Small intestine (tissue), 7 donors: ENCODE data around the gene ERG. TPM values are rescaled to one million over a fixed set of nuclear protein-coding genes. Genes with fewer than 3 reads are reported as not detected.

ENCODE experiments used
- DNase-seq, 2 donors: peaks; one replicate each; pipeline versions ENCODE4 v3.0.0 to v3.0.0-alpha.2; 2013
- FAIRE-seq: peaks from 2 replicates; lab custom pipeline; 2012; peaks lifted over from hg19 to GRCh38; lab: Jason Lieb, UNC
- H3K27ac ChIP-seq, 3 donors: one replicate each; pipeline ENCODE4 v1.5.1; 2013; ENCODE audit warnings: low read length in 2 of 3, mild to moderate bottlenecking in 2 of 3, control low read depth in 1 of 3, inconsistent platforms in 1 of 3, low read depth in 1 of 3, moderate library complexity in 1 of 3
- H3K27me3 ChIP-seq, 3 donors: one replicate each; pipeline ENCODE4 v1.6.1; 2013; ENCODE audit warnings: low read length in 3 of 3, inconsistent platforms in 1 of 3; ENCODE audit not compliant: control insufficient read depth in 3 of 3, insufficient read depth in 3 of 3
- H3K36me3 ChIP-seq, 3 donors: one replicate each; pipeline ENCODE4 v1.6.1; 2013; ENCODE audit warnings: low read length in 3 of 3, inconsistent platforms in 1 of 3, low read depth in 1 of 3, mild to moderate bottlenecking in 1 of 3, moderate library complexity in 1 of 3; ENCODE audit not compliant: control insufficient read depth in 3 of 3, insufficient read depth in 2 of 3
- H3K4me1 ChIP-seq, 3 donors: one replicate each; pipeline ENCODE4 v1.6.1; 2013; ENCODE audit warnings: low read length in 2 of 3, inconsistent platforms in 1 of 3, low read depth in 1 of 3, mild to moderate bottlenecking in 1 of 3, moderate library complexity in 1 of 3; ENCODE audit not compliant: control insufficient read depth in 3 of 3, insufficient read depth in 2 of 3
- H3K4me3 ChIP-seq, 3 donors: one replicate each; pipeline ENCODE4 v1.5.1; 2013; ENCODE audit warnings: low read length in 3 of 3, control low read depth in 1 of 3, inconsistent platforms in 1 of 3, low read depth in 1 of 3, mild to moderate bottlenecking in 1 of 3, moderate library complexity in 1 of 3
- H3K9me3 ChIP-seq, 2 donors: one replicate each; pipeline ENCODE4 v1.6.1; 2013; ENCODE audit warnings: low read depth in 1 of 2, low read length in 1 of 2; ENCODE audit not compliant: control insufficient read depth in 2 of 2, insufficient read depth in 1 of 2
- WGBS, 3 donors: extraction: QIAGEN DNeasy Blood & Tissue Kit; methylation state at CpG; one replicate each; pipeline ENCODE4 v1.1.7; 2013; 5-methylcytosine and 5-hydroxymethylcytosine counted together
- polyA plus RNA-seq, 4 donors: library from polyadenylated mRNA; stranded (reverse) in 3 of 4; unstranded in 1 of 4; fragments of 200-250 nt in 3 of 4; fragments of 120-200 nt in 1 of 4; gene quantifications; one replicate each; pipeline versions ENCODE4 v1.2.1 to v1.2.3, GENCODE V29; 2013
- donor health status: healthy with polysubstance abuse.
- donor health status: control.
- donor health status: control.
- donor health status: Bipolar disorder and iron deficiency.
- donor health status: healthy.

ERG gene
- polyA plus RNA-seq, 4 donors, result 0.22 to 10.8 (median 3.4) TPM

GRCh38 chr21:38401191-38401926 lies 96.9 kb downstream of the ERG start:
- H3K27ac ChIP-seq, result no peak overlapping the region
- no peaks in the 10 kb centered on the region for H3K4me1 ChIP-seq
- DNase-seq (no peak), FAIRE-seq (no peak)
- no peaks in the 10 kb centered on the region for H3K27me3 ChIP-seq
- no peak overlapping the region for H3K4me3 ChIP-seq
- no peaks in the 10 kb centered on the region for H3K36me3 ChIP-seq
- H3K9me3 ChIP-seq, result no peaks in the 10 kb centered on the region
- 70 to 75% (median 75%) methylated on average over 12 of the region's 12 CpGs for WGBS, 3 donors

- FAIRE-seq (no peak), DNase-seq (no peak)
- Histone ChIP-seq H3K27me3 (no peaks in the 10 kb centered on the region), H3K27ac (no peak overlapping the region), H3K4me3 (no peak overlapping the region), H3K4me1 (no peaks in the 10 kb centered on the region), H3K9me3 (no peaks in the 10 kb centered on the region), H3K36me3 (no peaks in the 10 kb centered on the region)
- 59 to 72% (median 65%) methylated on average over 13 of the region's 13 CpGs for WGBS, 3 donors
Measured at GRCh38 chr21:38400195-38400919, 97.9 kb downstream of the ERG start.

GRCh38 chr21:38399103-38399502 lies 99.2 kb downstream of the ERG start:
- Histone ChIP-seq H3K4me3 (no peak overlapping the region), H3K4me1 (no peaks in the 10 kb centered on the region), H3K27me3 (no peaks in the 10 kb centered on the region), H3K27ac (no peak overlapping the region), H3K36me3 (no peaks in the 10 kb centered on the region), H3K9me3 (no peaks in the 10 kb centered on the region)
- 65 to 79% (median 74%) methylated on average over 3 of the region's 3 CpGs for WGBS, 3 donors
- DNase-seq (no peak), FAIRE-seq (no peak)

- 94 to 100% (median 97%) methylated on average over 1 of the region's 1 CpG for WGBS, 3 donors
- Histone ChIP-seq H3K27me3 (no peaks in the 10 kb centered on the region), H3K9me3 (no peaks in the 10 kb centered on the region), H3K4me1 (no peaks in the 10 kb centered on the region), H3K36me3 (no peaks in the 10 kb centered on the region), H3K4me3 (no peak overlapping the region), H3K27ac (no peak overlapping the region)
- DNase-seq (no peak), FAIRE-seq (no peak)
Measured at GRCh38 chr21:38396325-38396724, 102.0 kb downstream of the ERG start.

- FAIRE-seq (no peak), DNase-seq (no peak)
- Histone ChIP-seq H3K36me3 (no peaks in the 10 kb centered on the region), H3K4me1 (no peaks in the 10 kb centered on the region), H3K27ac (no peak overlapping the region), H3K4me3 (no peak overlapping the region), H3K9me3 (no peaks in the 10 kb centered on the region), H3K27me3 (no peaks in the 10 kb centered on the region)
- 72 to 81% (median 74%) methylated on average over 6 of the region's 6 CpGs for WGBS, 3 donors
Measured at GRCh38 chr21:38395581-38395980, 102.7 kb downstream of the ERG start.

GRCh38 chr21:38392661-38393060 lies 105.6 kb downstream of the ERG start:
- no peaks in the 10 kb centered on the region for H3K4me1 ChIP-seq
- H3K27me3 ChIP-seq, result no peaks in the 10 kb centered on the region
- H3K27ac ChIP-seq, result no peak overlapping the region
- FAIRE-seq (no peak), DNase-seq (no peak)
- WGBS, 3 donors, result 33 to 72% (median 36%) methylated on average over 1 of the region's 1 CpG
- no peaks in the 10 kb centered on the region for H3K9me3 ChIP-seq
- no peak overlapping the region for H3K4me3 ChIP-seq
- H3K36me3 ChIP-seq, result no peaks in the 10 kb centered on the region

GRCh38 chr21:38389896-38390295 lies 108.4 kb downstream of the ERG start:
- 73 to 80% (median 77%) methylated on average over 5 of the region's 5 CpGs for WGBS, 3 donors
- FAIRE-seq (no peak), DNase-seq (no peak)
- Histone ChIP-seq H3K27ac (no peak overlapping the region), H3K9me3 (no peaks in the 10 kb centered on the region), H3K36me3 (no peaks in the 10 kb centered on the region), H3K27me3 (no peaks in the 10 kb centered on the region), H3K4me3 (no peak overlapping the region), H3K4me1 (no peaks in the 10 kb centered on the region)

GRCh38 chr21:38389354-38389676 lies 109.0 kb downstream of the ERG start:
- WGBS, 3 donors, result 81 to 85% (median 82%) methylated on average over 2 of the region's 2 CpGs
- no peaks in the 10 kb centered on the region for H3K9me3 ChIP-seq
- H3K27ac ChIP-seq, result no peak overlapping the region
- FAIRE-seq (no peak), DNase-seq (no peak)
- no peaks in the 10 kb centered on the region for H3K27me3 ChIP-seq
- no peaks in the 10 kb centered on the region for H3K36me3 ChIP-seq
- H3K4me3 ChIP-seq, result no peak overlapping the region
- no peaks in the 10 kb centered on the region for H3K4me1 ChIP-seq
